Activated T-cell treated with anti-CD3 and anti-CD28 coated beads for 1 hour (primary cell): ENCODE data around the gene GDF2.

Source experiments
- DNase-seq: peaks from one replicate; pipeline ENCODE4 v3.0.0-alpha.2; 2020; ENCODE audit warnings: low read depth

The GDF2 gene

DNA sequence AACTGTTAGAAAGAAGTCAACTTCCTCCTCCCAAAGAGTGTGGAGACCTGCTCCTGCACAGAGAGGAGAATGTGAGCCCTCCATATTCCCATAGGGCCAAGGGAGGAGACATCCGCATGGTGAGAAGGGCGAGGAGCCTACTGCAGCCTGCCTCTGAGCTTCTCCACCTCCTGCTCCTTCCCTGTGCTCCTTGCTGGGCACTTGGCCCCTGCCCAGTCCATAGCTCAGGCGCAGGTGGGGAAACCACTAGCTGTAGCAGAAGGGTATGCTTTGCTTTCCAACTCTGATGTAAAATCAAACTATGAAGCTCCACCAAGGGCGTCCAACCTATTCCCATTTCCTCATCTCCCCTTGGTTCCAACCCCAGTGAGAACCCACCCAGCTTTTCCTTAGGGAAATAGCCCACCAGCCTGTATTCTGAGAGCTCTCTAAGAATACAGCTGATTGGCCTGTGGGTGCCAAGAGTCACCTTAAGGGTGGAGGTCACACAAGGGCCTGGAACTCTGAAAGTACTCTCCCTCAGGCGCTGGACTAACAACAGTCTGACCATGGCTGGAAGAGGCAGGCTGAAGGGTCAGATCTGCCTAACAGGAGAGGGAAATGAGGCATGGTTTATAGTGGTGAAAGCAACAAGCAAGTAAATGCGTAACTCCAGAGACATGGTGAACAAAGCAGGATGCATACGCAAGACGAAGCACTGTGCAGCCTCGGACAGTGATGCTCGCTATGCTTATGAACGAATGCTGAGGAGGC is 47.9 kb downstream of the GDF2 start:
- no peak for DNase-seq

DNA sequence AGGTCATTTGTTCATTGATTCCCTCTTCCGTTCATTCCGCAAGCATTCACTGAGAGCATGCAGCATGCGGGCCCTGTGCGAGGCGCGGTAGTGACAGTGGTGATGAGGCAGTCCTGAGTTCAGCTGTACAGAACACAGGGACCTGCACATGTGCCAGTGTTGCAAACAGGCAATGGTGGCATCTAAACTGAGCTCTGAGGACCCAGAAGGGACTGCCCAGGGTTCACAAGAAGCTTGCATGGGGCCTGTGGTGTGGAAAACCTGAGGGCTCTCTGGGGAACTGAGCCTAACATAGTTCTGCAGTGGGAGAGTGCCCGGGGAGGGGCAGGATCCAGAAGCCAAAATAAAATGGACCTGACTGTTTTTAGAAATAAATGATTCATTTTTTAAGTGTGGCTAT is 48.6 kb downstream of the GDF2 start:
- no peak for DNase-seq

DNA sequence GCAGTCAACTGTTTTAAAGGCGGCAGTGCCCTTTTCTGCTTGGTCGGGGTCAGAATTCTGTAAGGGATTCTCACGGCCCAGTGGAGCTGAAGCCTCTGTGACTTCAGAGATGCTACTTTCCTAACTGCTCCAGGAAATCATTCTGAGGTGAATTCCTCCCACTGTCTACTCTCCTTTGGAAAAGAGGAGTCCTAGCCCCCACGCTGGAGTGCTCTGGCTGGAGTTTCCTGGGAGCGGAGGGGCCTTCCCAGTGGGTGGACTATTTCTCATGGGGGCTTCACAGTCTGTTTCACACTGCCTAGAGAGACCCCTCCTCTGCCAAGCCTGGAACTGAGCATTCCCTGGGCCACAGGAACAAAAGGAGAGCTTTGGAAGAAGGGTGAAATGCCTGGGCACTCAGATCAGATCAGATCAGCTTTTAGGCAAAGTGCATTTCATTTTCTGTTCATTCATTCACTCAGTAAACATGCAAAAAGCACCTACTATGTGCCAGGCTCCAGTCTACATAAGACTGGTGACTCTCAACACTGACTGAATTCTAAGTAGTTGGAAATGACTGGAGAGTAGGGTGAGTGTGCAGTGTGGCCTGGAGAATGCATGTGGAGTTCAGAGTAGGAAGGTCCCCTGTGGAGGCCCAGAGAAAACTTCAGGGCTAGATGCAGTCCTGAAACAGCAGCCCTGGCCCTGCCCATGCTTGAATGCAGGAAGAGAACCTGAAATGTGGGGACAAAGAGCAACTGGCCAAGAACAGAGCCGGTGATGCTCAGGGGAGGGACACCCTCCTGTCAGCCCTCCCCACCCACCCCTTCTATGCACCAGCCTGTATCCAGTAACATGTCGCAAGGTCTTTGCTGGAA is 49.6 kb downstream of the GDF2 start:
- no peak for DNase-seq

DNA sequence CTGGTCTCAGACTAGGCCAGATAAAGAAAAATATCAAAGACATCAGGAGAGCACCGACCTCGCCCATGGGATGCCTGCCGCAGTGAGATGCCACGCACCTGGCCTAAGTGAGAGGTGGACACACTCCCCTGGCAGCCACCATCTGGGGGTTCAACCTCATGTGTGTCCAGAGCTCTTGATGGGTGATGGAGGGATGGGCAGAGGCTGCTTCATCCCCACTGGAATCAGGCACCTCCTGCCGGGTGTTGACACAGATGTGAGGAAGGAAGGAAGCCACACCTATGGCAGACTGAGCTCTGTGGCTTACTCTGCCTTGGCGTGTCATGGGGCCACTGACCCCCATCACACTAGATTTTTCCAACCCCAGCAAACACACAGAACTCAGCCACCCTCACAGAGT is 50.5 kb downstream of the GDF2 start:
- DNase-seq, result no peak

DNA sequence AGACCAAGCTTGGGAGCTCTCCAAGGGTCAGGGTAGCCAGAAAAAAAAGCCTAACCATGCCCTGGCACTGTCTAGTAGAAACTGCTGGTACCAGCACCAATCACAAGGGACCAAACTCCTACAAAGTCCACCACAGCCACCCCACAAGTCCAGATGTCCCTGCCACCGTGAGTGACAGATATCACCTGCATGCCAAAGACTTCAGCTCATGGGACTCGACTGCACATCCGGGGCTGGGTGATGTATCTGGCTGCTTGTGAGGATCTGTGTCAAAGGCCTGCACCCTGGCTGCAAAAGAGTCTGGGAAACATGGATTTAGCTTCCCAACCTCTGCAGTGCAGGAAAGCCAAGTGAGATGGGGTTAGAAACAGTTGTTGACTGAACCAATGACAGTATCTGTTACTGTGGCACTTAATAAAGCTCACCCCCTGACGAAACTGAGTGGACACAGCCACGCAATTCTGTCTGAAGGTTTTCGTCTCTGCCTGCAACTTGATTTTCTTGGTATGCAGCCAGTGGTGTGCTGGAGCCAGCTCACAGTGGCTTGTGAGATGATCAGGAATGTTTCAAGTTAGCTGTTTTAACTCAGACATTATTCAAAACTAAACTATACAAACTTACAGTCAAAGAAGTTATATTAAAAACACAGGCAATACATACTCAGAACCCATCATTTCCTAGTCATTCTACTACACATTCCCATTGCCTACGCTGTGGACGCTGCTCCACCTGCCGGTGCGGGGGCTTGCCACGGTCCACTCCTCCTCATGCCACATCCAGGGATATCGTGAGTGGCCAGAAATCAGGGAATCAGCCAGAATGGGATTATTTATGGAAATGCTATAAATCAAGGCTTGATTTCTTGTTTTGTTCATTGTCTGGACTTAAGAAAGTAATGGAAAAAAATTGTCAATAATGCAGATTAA is 52.6 kb downstream of the GDF2 start:
- DNase-seq, result no peak

DNA sequence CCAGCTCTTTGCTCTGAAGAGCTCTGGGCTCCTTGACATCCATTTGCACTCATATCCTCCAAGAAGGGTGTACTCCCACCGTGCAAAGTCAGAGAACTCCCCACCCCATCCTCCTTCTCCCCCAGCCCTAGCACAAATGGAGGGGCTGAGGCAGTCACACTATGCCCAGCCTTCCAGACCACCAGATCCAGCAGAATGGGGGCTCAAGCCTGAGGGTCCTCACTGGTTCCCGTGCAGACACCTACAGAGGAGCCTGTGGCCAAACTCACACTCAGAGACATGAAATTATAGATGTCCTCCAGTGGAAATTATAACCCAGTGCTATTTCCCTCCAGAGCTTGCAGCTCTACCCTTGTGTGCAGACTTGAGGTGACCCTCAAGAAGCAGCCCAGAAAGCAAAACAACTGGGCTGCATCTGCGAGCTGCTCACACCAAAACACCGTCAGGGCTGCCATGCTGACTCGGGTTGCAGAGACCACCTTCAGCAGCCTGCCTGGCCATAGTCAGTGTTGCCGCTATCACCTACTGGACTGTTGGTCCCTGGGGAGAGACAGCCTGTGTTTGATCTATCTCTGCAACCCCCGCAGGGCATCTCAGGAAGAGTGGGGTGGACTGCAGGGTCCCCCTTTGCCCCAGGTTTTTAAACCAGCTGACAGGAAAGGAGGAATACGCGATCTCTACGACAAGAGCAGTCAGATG is 54.4 kb downstream of the GDF2 start:
- no peak for DNase-seq
